Measurements from ENCODE around the gene ECE1.

The ECE1 gene

GRCh38 chr1:21335750-21336224 lies 45.5 kb upstream of the ECE1 start:
- TF ChIP-seq USF1 (IDR thresholded peaks at IDR 0.05): no peak
- peak; percentile 31; the same call in 1 of the 2 replicates for TF ChIP-seq TEAD4 (IDR thresholded peaks at IDR 0.05)
- peak; percentile 61; the same call in 1 of the 2 replicates for TF ChIP-seq EP300 (IDR thresholded peaks at IDR 0.05; ENCODE audit: borderline replicate concordance)
- no peak; the same call in 1 of the 2 replicates for TF ChIP-seq RAD21 (IDR thresholded peaks at IDR 0.05; ENCODE audit: low read depth)
- peak; percentile 68 for TF ChIP-seq TCF12 (IDR thresholded peaks at IDR 0.05; ENCODE audit: low read depth)
- no peak for TF ChIP-seq MAX (IDR thresholded peaks at IDR 0.05)
- TF ChIP-seq NFIC (IDR thresholded peaks at IDR 0.05): peak; percentile 89

- TF ChIP-seq YY1 (IDR thresholded peaks at IDR 0.05; ENCODE audit: low read depth) (no peak), EP300 (IDR thresholded peaks at IDR 0.05; ENCODE audit: borderline replicate concordance) (no peak), CREB1 (IDR thresholded peaks at IDR 0.05; ENCODE audit: low read depth) (no peak), MAX (IDR thresholded peaks at IDR 0.05) (no peak), USF1 (IDR thresholded peaks at IDR 0.05) (no peak), NFIC (IDR thresholded peaks at IDR 0.05) (no peak), TCF12 (IDR thresholded peaks at IDR 0.05; ENCODE audit: low read depth) (no peak), CEBPB (IDR thresholded peaks at IDR 0.05) (no peak)
Observed at GRCh38 chr1:21335088-21335691, 44.9 kb upstream of the ECE1 start.

GRCh38 chr1:21334214-21335087 lies 44.2 kb upstream of the ECE1 start:
- no peak for TF ChIP-seq CEBPB (IDR thresholded peaks at IDR 0.05)
- TF ChIP-seq TEAD4 (IDR thresholded peaks at IDR 0.05): 0 out of 2 replicates have a peak, but pooled peaks have one; percentile 24
- no peak for TF ChIP-seq CREB1 (IDR thresholded peaks at IDR 0.05; ENCODE audit: low read depth)
- TF ChIP-seq FOXM1 (IDR thresholded peaks at IDR 0.05; ENCODE audit: borderline replicate concordance, low read depth): peak; percentile 73; the same call in 1 of the 2 replicates
- TF ChIP-seq TAF1 (IDR thresholded peaks at IDR 0.05; ENCODE audit: low read depth): no peak
- no peak for TF ChIP-seq REST (IDR thresholded peaks at IDR 0.05; ENCODE audit: low read depth)
- TF ChIP-seq ZBTB7A (IDR thresholded peaks at IDR 0.05; ENCODE audit: low read depth): peak; percentile 63; the same call in 1 of the 2 replicates
- TF ChIP-seq NFIC (IDR thresholded peaks at IDR 0.05): peak; percentile 79
- peak; percentile 79 for TF ChIP-seq EP300 (IDR thresholded peaks at IDR 0.05; ENCODE audit: borderline replicate concordance)
- no peak for TF ChIP-seq MAX (IDR thresholded peaks at IDR 0.05)
- TF ChIP-seq TCF12 (IDR thresholded peaks at IDR 0.05; ENCODE audit: low read depth): peak; percentile 73
- no peak for TF ChIP-seq USF1 (IDR thresholded peaks at IDR 0.05)
- peak; percentile 49; the same call in 1 of the 2 replicates for TF ChIP-seq YY1 (IDR thresholded peaks at IDR 0.05; ENCODE audit: low read depth)
- TF ChIP-seq EGR1 (IDR thresholded peaks at IDR 0.05): no peak
- peak; percentile 78 for TF ChIP-seq RAD21 (IDR thresholded peaks at IDR 0.05; ENCODE audit: low read depth)

- no peak for TF ChIP-seq TEAD4 (IDR thresholded peaks at IDR 0.05)
- TF ChIP-seq NFIC (IDR thresholded peaks at IDR 0.05): no peak
- no peak for TF ChIP-seq MAX (IDR thresholded peaks at IDR 0.05)
- TF ChIP-seq RAD21 (IDR thresholded peaks at IDR 0.05; ENCODE audit: low read depth): no peak
- TF ChIP-seq TAF1 (IDR thresholded peaks at IDR 0.05; ENCODE audit: low read depth): no peak
- no peak for TF ChIP-seq FOXM1 (IDR thresholded peaks at IDR 0.05; ENCODE audit: borderline replicate concordance, low read depth)
- no peak for TF ChIP-seq ZBTB7A (IDR thresholded peaks at IDR 0.05; ENCODE audit: low read depth)
- TF ChIP-seq CEBPB (IDR thresholded peaks at IDR 0.05): no peak
- TF ChIP-seq CREB1 (IDR thresholded peaks at IDR 0.05; ENCODE audit: low read depth): no peak
- TF ChIP-seq TCF12 (IDR thresholded peaks at IDR 0.05; ENCODE audit: low read depth): no peak
- no peak for TF ChIP-seq EGR1 (IDR thresholded peaks at IDR 0.05)
- TF ChIP-seq REST (IDR thresholded peaks at IDR 0.05; ENCODE audit: low read depth): no peak
- TF ChIP-seq EP300 (IDR thresholded peaks at IDR 0.05; ENCODE audit: borderline replicate concordance): no peak
- TF ChIP-seq YY1 (IDR thresholded peaks at IDR 0.05; ENCODE audit: low read depth): no peak
Observed at GRCh38 chr1:21333824-21334213, 43.6 kb upstream of the ECE1 start.
